NCI-H146 treated with DMSO at 0.1 percent for 48 hours (cell line): ENCODE data around the gene PCNX1.

Source experiments
- DNase-seq: peaks from one replicate; lab custom pipeline; 2025; ENCODE audit not compliant: unreplicated experiment; lab: John Stamatoyannopoulos, UW

Gene PCNX1

GRCh38 chr14:70955543-70956480 lies 48.6 kb downstream of the PCNX1 start:
- DNase-seq, result no peak

- no peak for DNase-seq
These were observed 49.3 kb downstream of the PCNX1 start for GRCh38 chr14:70956511-70956910.

- DNase-seq, result no peak
These were observed 50.5 kb downstream of the PCNX1 start for GRCh38 chr14:70957710-70958109.

GRCh38 chr14:70962935-70963334 lies 55.7 kb downstream of the PCNX1 start:
- no peak for DNase-seq

DNA sequence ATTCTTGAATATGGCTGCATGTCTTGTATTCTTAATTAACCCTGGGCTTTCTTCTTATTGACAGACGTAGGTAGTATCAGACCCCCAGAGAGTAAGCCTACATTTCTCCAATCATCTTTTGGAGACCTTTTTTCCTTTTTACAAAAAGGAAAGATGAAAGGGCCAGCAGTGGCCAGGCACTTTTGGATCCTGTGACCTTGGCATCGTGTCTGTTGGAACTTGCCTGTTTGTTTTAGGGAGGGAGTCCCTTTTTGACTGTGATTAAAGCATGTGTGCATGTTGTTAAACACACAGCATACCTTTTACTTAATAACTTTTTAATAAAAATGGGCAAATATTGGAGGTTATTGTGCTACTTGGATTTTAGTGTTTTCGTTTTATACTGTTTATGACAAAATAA lies 57.2 kb downstream of the PCNX1 start:
- DNase-seq, result no peak

- no peak for DNase-seq
These were observed 64.3 kb downstream of the PCNX1 start for GRCh38 chr14:70971560-70971959.

DNA sequence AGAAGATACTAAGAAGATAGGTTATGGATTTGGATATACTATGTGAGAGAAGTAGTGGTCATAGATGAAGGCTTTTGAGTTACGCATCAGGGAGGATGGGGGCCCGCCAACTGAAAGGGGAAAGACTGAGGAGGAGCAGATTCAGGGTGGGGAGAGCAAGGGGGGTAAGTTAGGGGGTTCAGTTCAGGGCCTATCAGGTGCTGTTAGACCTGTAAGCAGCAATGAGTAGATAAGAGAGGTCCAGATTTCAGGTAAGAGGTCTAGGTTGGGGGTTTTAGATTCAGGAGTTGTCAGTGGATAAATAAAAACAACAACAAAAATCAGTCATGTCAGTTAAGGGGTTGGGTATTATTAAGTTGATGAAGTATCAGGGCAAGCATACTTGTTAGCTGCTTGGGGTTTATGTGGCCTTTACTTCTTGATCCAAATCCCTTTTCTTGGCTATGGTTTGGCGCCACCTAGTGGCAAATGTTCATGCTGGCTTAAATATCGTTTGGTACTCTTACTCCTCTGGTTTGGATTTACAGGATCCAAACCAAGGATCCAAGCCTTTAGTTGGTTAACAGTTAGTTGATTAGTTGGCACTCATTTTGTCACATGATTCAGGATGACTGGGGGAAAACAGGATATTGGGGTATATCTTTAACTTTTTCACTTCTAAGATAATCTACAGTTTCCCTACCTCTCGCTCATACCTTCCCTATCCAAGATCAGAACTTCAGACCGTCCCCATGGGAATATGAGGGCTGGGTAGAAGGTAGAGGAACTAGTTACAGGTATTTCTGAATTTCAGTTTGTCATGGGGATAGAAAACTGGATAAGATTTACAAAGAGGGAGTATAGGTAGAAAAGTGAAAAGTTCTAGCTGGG lies 65.1 kb downstream of the PCNX1 start:
- peak; percentile 16 for DNase-seq

GRCh38 chr14:70976591-70976990 lies 69.3 kb downstream of the PCNX1 start:
- DNase-seq, result no peak

DNA sequence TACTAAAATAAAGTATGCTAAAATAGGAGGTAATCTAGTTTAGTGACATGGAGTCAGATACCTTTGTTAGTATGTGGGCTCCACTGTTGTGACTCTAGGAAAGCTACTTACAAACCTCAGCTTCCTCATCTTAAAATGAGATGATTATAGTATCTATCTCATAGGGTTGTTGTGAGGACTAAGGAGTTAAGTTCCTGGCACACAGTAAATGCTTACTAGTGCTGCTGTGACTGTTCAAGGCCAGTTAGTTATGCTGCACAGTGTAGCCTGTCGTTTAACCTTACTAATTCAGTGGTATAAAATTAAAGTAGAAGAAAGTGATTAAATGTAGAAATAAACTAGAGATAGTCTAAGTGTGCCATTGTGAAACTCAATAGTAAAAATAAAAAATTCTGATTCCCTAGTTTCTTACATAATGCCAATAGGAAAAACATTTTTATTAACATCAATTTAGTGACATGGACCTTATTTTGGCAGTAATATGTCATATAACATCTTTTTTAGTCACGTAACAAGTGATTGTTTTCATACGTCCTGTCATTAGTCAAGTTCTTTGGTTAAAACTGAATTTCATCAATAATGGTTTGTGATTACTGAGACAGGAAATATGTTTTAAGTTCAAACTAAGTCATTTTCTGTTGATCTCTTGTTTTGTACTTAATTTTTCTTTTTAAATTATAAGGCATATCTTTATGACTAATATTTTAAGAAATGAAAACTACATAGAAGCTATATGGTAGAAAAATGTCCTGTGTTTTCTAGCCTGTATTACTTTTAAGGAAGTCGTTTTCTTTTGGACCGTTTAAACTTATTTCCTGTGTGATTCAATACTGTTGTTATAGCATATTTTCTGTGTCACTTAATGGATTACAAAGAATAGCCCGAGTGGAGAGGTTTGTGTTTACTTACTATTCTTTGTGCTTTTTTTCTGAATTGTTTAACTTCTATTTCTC lies 74.0 kb downstream of the PCNX1 start:
- no peak for DNase-seq

DNA sequence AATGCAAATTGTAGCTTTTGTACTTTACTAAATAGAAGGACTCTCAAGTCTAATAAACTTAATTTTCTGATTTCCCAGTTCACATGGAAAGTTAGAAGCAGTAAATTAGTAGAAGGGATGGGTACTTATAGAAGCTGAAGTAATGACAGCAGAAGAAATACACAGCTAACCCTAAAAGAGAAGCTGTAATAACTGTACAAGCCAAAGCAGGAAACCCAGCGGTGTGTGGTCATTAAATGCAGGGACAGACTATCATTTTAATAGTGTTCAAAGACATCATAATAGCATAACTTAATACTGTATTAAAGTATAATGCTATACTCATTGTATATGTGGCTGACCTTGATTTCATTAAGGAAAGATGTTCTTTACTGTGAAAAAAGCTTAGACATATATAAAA lies 74.9 kb downstream of the PCNX1 start:
- no peak for DNase-seq

DNA sequence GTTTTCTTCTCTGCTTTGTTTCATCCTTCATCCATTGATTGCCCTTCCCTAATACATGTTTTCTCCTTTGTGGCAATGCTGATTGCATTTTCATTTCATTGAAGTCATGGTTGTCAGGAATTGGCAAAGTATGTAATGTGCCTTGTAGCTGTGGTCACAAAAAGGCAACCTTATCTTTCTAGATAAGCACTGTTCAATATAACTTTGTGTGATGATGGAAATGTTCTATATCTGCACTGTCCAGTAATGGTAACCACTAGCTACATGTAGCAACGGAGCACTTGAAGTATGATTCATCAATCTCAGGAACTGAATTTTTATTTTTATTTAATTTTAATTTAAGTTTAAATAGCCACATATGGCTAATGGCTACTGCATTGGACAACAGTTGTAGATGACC lies 79.8 kb downstream of the PCNX1 start:
- no peak for DNase-seq

DNA sequence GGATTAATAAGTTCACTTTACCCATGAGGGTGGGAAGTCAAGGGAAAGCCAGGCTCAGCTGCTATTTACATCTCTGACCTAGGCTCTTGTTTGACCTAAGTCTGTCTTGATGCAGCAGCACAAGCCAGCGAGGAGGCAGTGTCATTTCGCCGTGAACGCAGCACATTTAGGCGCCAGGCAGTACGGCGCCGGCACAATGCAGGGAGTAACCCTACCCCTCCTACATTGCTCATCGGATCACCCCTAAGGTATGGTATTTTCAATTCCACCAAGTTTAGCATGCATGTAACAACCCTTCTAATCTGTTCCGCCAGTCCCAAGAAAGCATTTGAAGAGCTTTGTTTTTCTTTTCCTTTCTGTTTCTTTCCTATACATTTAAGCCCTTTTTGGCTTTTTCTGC lies 81.2 kb downstream of the PCNX1 start:
- no peak for DNase-seq

- DNase-seq, result no peak
These were observed 86.7 kb downstream of the PCNX1 start for GRCh38 chr14:70993931-70994330.

DNA sequence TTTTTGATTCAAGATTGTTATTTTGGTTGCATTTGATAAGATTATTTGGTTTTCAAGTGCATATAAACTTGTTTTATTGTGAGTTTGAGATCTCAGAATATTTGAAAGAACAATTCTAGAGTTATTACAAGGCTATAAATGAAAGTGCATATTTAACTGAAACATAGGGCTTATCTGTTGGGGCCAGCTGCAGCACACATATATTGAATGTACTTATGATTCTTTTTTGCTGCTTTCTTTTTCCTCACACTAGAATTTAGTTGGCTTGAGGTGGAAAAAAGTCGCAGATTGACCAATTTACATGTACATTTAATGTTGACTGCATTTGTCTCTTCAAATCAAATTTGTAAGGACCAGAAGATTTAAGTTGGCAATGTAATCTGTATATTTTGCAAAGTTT lies 88.0 kb downstream of the PCNX1 start:
- no peak for DNase-seq

- DNase-seq, result no peak
These were observed 88.4 kb downstream of the PCNX1 start for GRCh38 chr14:70995671-70996070.

GRCh38 chr14:70999117-70999516 lies 91.9 kb downstream of the PCNX1 start:
- DNase-seq, result no peak

DNA sequence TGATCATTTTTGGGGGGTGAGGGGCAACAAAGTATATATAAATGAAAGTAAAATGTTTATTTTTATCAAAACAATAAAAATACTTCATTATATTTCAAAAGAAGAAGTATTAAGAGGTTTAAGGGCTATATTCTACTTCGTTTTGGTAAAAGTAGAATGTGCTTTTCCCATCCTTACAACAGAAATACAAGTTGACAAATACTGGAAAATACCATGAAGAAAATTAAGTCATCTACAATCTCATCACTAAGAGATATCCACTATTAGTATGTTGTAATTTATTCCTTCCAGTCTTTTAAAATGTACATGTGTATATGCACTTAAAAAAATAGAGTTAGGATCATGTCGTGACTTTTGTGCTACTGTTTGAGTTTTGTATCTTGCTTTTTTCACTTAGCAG lies 92.8 kb downstream of the PCNX1 start:
- no peak for DNase-seq

GRCh38 chr14:71001742-71002141 lies 94.5 kb downstream of the PCNX1 start:
- DNase-seq, result no peak

DNA sequence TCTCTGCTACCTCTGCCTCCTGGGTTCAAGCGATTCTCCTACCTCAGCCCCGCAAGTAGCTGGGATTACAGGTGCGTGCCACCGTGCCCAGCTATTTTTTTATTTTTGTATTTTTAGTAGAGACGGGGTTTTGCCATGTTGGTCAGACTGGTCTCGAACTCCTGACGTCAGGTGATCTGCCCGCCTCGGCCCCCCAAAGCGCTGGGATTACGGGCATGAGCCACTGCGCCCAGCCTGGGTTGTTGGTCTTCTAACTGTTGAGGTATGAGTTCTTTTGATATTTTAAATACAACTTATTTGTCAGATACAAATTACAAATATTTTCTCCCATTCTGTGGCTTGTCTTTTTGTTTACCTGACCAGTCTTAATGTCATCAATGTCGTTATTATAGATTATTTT lies 95.9 kb downstream of the PCNX1 start:
- DNase-seq, result no peak

DNA sequence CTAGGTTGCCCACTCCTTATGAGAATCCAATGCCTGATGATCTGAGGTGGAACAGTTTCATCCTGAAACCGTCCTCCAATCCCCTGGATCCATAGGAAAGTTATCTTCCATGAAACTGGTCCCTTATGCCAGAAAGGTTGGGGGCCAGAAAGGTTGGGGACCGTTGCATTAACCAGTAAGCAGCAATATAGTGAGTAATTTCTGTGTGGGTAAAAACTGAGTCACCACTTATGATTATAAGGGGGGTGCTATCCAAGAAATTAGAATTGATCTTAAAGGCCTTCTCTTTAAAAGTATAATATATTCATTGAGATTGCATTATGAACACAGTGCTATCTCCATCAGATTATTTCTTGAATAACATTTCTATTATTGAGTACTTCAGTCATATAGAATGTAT lies 97.2 kb downstream of the PCNX1 start:
- DNase-seq, result no peak

DNA sequence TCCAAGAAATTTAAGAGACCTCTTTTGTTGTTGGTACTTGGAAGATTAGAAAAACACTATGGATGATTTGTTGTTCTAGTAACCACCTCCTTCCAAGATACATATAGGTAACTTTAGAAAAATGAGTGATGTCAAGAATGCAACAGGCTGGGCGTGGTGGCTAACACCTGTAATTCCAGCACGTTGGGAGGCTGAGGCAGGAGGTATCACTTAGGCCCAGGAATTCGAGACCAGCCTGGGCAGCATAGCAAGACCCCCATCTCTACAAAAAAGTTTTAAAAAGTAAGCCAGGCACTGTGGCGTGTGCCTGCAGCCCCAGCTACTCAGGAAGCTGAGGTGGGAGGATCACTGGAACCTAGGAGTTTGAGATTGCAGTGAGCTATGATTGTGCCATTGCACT lies 97.8 kb downstream of the PCNX1 start:
- no peak for DNase-seq
